ENCODE results near the gene GPR78.
"Not testable (repeated sequence)": the region's sequence is repeated elsewhere in the genome, so short reads cannot be mapped to it uniquely, and the experiment has no call there.

GPR78 gene

GRCh38 chr4:8568068-8568668 lies 12.0 kb upstream of the GPR78 start:
- no peaks in the 10 kb centered on the region for H3K9me3 Mint-ChIP-seq
- no peak overlapping the region for H3K4me3 Mint-ChIP-seq
- no peaks in the 10 kb centered on the region for H3K4me1 Mint-ChIP-seq (ENCODE audit: low read depth)
- no peak overlapping the region for H3K27ac Mint-ChIP-seq
- no peaks in the 10 kb centered on the region for H3K27me3 Mint-ChIP-seq (ENCODE audit: low read depth)
- H3K36me3 Mint-ChIP-seq (ENCODE audit: low read depth) = no peaks in the 10 kb centered on the region

- Mint-ChIP-seq H3K9me3 (no peaks in the 10 kb centered on the region), H3K36me3 (ENCODE audit: low read depth) (no peaks in the 10 kb centered on the region), H3K27me3 (ENCODE audit: low read depth) (no peaks in the 10 kb centered on the region), H3K4me1 (ENCODE audit: low read depth) (no peaks in the 10 kb centered on the region), H3K4me3 (no peak overlapping the region), H3K27ac (no peak overlapping the region)
Measured at GRCh38 chr4:8570201-8570600, 10.0 kb upstream of the GPR78 start.

DNA sequence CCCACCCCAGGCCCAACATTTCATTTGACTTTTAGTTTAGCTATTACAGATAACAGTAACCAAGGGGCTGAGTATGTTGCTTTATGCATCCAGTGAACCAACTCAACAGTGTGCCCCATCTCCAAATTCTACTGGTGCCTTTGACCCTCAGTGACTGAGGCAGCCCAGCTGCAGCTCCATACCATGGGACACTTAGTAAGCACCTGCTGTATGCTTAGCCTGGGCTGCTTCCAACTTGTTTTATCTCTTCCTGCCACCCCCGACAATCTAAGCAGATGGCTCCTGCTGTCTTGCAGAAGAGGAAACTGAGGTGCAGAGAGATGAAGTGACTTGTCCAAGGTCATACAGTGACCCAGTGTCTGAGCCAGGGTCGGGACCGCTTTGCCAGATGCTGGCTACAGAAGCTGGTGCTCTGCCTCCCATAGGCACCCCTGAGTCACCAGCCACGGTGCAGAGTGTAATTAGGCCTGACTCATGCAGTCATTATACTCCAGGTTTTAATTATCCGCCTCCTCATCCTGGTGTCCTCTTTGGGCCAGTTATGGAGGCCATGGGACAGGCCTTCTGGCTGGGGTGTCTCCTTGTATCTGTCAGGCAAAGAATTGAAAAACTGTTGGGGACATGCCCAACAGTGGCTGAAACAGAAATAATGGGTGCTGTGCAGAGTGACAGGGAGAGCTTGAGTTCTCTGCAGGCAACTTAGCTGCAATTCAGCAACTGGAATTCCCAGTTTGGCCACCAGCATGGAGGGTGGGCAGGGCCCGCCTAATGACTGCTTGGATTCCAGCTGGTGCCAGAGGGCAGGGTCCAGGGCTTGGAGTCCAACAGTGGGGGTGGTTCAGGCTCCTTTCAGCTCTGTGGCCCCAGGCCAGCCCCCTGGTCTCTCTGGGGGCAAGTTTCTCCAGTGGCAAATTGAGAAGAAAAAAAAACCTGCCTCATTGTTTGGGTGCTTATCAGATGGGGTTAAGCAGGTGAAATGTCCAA lies 8.2 kb upstream of the GPR78 start:
- H3K27me3 Mint-ChIP-seq (ENCODE audit: low read depth) = no peaks in the 10 kb centered on the region
- no peak overlapping the region for H3K4me3 Mint-ChIP-seq
- no peak overlapping the region for H3K27ac Mint-ChIP-seq
- H3K36me3 Mint-ChIP-seq (ENCODE audit: low read depth) = no peaks in the 10 kb centered on the region
- no peaks in the 10 kb centered on the region for H3K9me3 Mint-ChIP-seq
- no peaks in the 10 kb centered on the region for H3K4me1 Mint-ChIP-seq (ENCODE audit: low read depth)

DNA sequence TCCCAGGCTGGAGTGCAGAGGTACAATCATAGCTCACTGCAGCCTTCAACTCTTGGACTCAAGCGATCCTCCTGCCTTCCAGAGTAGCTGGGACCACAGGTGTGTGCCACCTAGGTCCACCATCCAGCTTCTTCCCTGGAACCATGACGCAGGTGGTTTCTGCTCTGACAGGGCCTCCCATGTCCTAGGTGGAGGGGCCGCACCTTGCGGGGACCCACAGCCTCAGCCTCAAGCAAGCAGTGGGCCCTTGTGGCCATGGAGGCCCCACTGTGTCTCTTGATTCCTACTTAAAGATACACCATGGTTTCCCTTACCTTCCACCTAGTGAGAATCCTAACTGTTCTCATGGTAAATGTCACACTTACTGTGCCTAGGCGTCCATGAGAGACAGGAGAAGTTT lies 6.9 kb upstream of the GPR78 start:
- no peaks in the 10 kb centered on the region for H3K36me3 Mint-ChIP-seq (ENCODE audit: low read depth)
- H3K27me3 Mint-ChIP-seq (ENCODE audit: low read depth) = no peaks in the 10 kb centered on the region
- H3K9me3 Mint-ChIP-seq = no peaks in the 10 kb centered on the region

DNA sequence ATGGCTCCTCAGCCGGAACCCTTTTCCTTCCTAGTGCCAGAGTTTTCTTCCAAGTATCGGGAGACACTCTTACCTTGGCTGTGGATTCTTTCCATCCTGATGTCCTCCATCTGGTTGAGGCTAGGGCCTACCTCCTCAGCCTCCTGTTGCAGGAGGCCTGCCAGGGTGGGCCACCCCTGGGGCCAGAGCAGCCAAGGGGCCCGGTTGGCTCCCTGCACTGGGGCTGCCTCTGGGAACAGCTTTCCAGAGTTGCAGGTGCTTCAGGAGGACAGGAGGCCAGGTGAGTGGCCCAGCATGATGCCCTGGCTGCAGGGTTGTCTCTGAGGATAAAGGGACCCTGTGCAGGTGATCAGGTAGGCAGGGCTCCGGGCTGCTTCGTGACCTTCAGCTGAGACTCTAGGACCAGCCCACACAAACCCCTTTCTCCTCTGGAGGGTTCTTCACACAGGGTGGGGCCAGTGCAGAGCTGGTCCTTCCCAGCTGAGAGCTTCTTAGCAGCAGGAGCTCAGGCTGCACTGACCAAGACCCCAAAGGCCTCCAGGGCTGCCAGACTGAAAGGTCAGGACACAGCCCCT lies 5.3 kb upstream of the GPR78 start:
- no peak overlapping the region for H3K4me3 Mint-ChIP-seq
- H3K27ac Mint-ChIP-seq = no peak overlapping the region
- H3K36me3 Mint-ChIP-seq (ENCODE audit: low read depth) = no peaks in the 10 kb centered on the region
- no peaks in the 10 kb centered on the region for H3K27me3 Mint-ChIP-seq (ENCODE audit: low read depth)
- H3K9me3 Mint-ChIP-seq = no peaks in the 10 kb centered on the region
- no peaks in the 10 kb centered on the region for H3K4me1 Mint-ChIP-seq (ENCODE audit: low read depth)

More for the DNA sequence above, 6.9 kb upstream of the GPR78 start:
- Mint-ChIP-seq H3K27ac (no peak overlapping the region), H3K4me1 (ENCODE audit: low read depth) (no peaks in the 10 kb centered on the region), H3K4me3 (no peak overlapping the region)

GRCh38 chr4:8575457-8575856 lies 4.7 kb upstream of the GPR78 start:
- Mint-ChIP-seq H3K4me3 (no peak overlapping the region), H3K27ac (no peak overlapping the region), H3K36me3 (ENCODE audit: low read depth) (no peaks in the 10 kb centered on the region), H3K9me3 (no peaks in the 10 kb centered on the region), H3K4me1 (ENCODE audit: low read depth) (no peaks in the 10 kb centered on the region), H3K27me3 (ENCODE audit: low read depth) (no peaks in the 10 kb centered on the region)

GRCh38 chr4:8576591-8576990 lies 3.6 kb upstream of the GPR78 start:
- not testable (repeated sequence) for H3K4me1 Mint-ChIP-seq (ENCODE audit: low read depth); H3K9me3 Mint-ChIP-seq; H3K36me3 Mint-ChIP-seq (ENCODE audit: low read depth); H3K4me3 Mint-ChIP-seq; H3K27me3 Mint-ChIP-seq (ENCODE audit: low read depth); H3K27ac Mint-ChIP-seq

GRCh38 chr4:8577046-8577445 lies 3.1 kb upstream of the GPR78 start:
- Mint-ChIP-seq H3K9me3 (no peaks in the 10 kb centered on the region), H3K27me3 (ENCODE audit: low read depth) (no peaks in the 10 kb centered on the region), H3K27ac (no peak overlapping the region), H3K36me3 (ENCODE audit: low read depth) (no peaks in the 10 kb centered on the region), H3K4me1 (ENCODE audit: low read depth) (no peaks in the 10 kb centered on the region), H3K4me3 (no peak overlapping the region)

DNA sequence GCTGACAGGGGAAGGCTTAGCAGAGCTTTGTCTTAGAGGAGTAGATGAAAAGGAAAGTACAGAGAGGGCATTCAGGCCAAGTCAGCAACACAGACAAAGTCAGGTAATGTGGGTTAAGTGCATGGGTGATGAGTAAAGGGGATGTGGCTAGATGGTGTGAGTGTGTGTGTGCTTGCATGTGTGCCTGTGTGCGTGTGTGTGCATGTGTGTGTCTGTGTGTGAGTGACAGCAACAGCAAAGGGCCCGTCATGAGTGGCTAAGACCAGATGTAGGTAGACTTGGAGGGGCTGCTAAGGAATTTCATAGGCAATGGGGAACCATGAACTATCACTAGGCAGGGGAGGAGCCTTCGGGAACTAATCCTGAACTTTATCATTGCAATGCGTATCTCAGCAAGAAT lies 2.2 kb upstream of the GPR78 start:
- Mint-ChIP-seq H3K9me3 (no peaks in the 10 kb centered on the region), H3K27me3 (ENCODE audit: low read depth) (no peaks in the 10 kb centered on the region), H3K4me3 (no peak overlapping the region)

GRCh38 chr4:8578717-8579116 lies 1.5 kb upstream of the GPR78 start:
- Mint-ChIP-seq H3K27ac (no peak overlapping the region), H3K4me1 (ENCODE audit: low read depth) (no peaks in the 10 kb centered on the region), H3K4me3 (no peak overlapping the region), H3K27me3 (ENCODE audit: low read depth) (no peaks in the 10 kb centered on the region), H3K9me3 (no peaks in the 10 kb centered on the region), H3K36me3 (ENCODE audit: low read depth) (no peaks in the 10 kb centered on the region)

More for the DNA sequence above, 2.2 kb upstream of the GPR78 start:
- no peaks in the 10 kb centered on the region for H3K4me1 Mint-ChIP-seq (ENCODE audit: low read depth)
- H3K36me3 Mint-ChIP-seq (ENCODE audit: low read depth) = no peaks in the 10 kb centered on the region
- H3K27ac Mint-ChIP-seq = no peak overlapping the region

GRCh38 chr4:8579526-8580320 lies 469 bp upstream of the GPR78 start:
- Mint-ChIP-seq H3K36me3 (ENCODE audit: low read depth) (no peaks in the 10 kb centered on the region), H3K27me3 (ENCODE audit: low read depth) (no peaks in the 10 kb centered on the region), H3K4me1 (ENCODE audit: low read depth) (no peaks in the 10 kb centered on the region)

GRCh38 chr4:8581094-8581861 lies 1.1 kb downstream of the GPR78 start:
- H3K4me3 Mint-ChIP-seq = no peak overlapping the region
- no peaks in the 10 kb centered on the region for H3K27me3 Mint-ChIP-seq (ENCODE audit: low read depth)
- no peak overlapping the region for H3K27ac Mint-ChIP-seq

More at GRCh38 chr4:8579526-8580320, 469 bp upstream of the GPR78 start:
- no peak overlapping the region for H3K4me3 Mint-ChIP-seq
- H3K27ac Mint-ChIP-seq = no peak overlapping the region
- H3K9me3 Mint-ChIP-seq = no peaks in the 10 kb centered on the region

DNA sequence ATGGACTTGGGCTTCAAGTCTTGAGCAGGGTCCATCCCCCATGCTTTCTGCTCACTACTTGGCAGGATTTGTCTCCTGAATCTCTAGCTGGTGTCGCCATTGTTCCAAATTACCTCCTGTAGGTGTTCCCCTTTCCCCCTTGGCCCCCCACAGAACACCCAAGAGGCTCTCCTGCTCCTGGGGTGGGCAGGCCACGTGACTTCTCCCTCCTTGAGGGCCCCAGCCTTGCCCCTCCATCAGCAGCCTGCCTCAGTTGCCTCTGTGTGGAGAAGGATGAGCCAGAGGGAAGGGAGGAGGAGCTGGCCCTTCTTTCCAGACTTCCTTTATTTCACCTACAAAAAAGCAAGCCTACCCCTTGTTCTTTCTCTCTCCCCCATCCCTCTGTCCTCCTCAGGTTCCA lies 1.8 kb downstream of the GPR78 start:
- no peaks in the 10 kb centered on the region for H3K27me3 Mint-ChIP-seq (ENCODE audit: low read depth)
- H3K9me3 Mint-ChIP-seq = no peaks in the 10 kb centered on the region
- no peaks in the 10 kb centered on the region for H3K36me3 Mint-ChIP-seq (ENCODE audit: low read depth)
- H3K4me3 Mint-ChIP-seq = no peak overlapping the region
- H3K27ac Mint-ChIP-seq = no peak overlapping the region
- no peaks in the 10 kb centered on the region for H3K4me1 Mint-ChIP-seq (ENCODE audit: low read depth)

More at GRCh38 chr4:8581094-8581861, 1.1 kb downstream of the GPR78 start:
- Mint-ChIP-seq H3K4me1 (ENCODE audit: low read depth) (no peaks in the 10 kb centered on the region), H3K9me3 (no peaks in the 10 kb centered on the region), H3K36me3 (ENCODE audit: low read depth) (no peaks in the 10 kb centered on the region)

DNA sequence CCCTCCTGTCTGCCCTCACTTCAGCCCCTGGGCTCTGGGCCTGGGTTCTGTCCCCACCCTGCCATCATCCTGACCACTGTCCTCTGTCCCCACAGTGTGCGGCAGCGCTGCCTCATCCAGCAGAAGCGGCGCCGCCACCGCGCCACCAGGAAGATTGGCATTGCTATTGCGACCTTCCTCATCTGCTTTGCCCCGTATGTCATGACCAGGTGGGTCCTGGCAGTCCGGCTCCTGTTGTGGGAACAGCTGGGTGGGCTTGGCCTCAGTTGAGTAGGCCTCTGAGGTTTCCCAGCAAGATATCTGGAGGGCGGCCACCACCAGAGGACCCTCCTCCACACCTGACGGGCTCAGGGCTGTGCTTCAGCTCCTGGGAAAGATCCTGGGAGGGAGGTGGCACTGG lies 2.2 kb downstream of the GPR78 start:
- Mint-ChIP-seq H3K9me3 (no peaks in the 10 kb centered on the region), H3K4me1 (ENCODE audit: low read depth) (no peaks in the 10 kb centered on the region), H3K36me3 (ENCODE audit: low read depth) (no peaks in the 10 kb centered on the region), H3K27ac (no peak overlapping the region), H3K27me3 (ENCODE audit: low read depth) (no peaks in the 10 kb centered on the region), H3K4me3 (no peak overlapping the region)

Data from T-helper 1 cell treated with Interleukin-12 subunit alpha and Interleukin-12 subunit beta and Interleukin-4 antibody, amounts not matched to agents 30 μg/mL and 1 μg/mL, for 36 hours (primary cell).